Skin of body (tissue), 2 donors: Measurements from ENCODE around the gene CRACR2A. TPM values are rescaled to one million over a fixed set of nuclear protein-coding genes. Genes with fewer than 3 reads are reported as not detected.

Experiments used
- DNase-seq: peaks from one replicate; lab custom pipeline; 2025; lab: John Stamatoyannopoulos, UW
- total RNA-seq: library from RNA; depleted of rRNA; stranded (reverse); fragments of >200 nt; gene quantifications from one replicate; pipeline ENCODE4 v1.2.3, GENCODE V29; 2014

Gene CRACR2A
- total RNA-seq, 1 donor from 2014 or later = 1.8 TPM

GRCh38 chr12:3685830-3686229 is 67.1 kb downstream of the CRACR2A start:
- no peak for DNase-seq

DNA sequence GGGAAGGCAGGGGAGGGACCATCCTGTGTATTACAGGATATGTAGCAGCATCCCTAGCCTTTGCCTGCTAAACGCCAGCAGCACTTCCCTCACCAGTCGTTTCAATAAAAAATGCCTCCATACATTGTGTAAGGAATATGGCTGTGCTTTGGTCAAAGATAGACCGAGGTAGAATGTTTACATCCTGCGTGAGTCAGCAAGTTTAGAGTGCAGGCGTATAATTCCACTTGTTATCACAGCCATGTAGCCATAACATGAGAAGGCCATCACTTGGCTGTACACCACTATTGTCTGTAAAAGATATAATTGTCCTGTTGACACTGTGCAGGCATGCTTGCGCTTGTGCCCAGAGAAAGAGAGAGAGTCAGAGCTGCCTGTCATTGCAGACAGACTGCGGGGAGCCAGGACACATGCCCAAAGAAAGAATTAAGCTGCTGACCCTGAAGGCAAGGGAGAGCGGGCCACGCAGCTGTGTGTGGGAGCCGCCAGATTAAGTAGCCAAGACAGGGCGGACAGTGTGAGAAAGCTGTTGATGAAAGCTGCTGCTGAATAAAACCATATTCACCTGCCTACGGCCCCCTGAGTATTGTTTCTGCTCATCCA is 68.4 kb downstream of the CRACR2A start:
- DNase-seq = no peak

- no peak for DNase-seq
Observed at GRCh38 chr12:3683670-3684069, 69.2 kb downstream of the CRACR2A start.

GRCh38 chr12:3681595-3682061 is 71.3 kb downstream of the CRACR2A start:
- no peak for DNase-seq

DNA sequence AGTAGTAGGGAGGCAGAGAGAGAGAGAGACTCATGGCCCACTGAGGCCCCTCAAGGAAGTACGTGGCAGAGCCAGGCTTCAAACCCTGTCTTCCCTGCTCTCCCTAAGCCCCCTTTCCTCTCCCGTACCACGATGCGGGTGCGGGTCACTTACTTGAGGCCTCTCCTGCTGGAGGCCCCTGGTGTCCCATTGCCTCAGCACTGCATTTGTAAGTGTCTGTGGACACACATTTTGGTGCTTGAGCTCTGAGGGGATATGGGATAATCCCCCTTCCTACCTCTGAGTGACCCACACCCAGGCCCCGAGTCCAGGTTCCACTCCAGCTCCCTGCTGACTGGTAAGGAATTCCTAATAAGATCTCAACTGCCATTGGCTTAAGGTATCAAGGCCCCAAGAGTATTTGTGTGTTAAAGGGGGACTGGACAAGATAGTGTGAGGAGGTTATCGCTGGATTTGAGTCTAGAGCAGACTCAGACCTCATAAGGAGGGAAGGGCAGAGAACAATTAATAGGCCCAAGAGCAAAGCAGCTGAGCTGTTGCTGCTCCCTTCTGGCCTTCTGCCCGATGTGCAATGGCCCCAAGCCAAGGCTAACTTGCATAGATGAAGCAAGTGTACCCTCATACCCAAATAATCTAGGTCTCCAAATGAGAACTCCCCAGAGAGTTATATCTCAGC is 71.9 kb downstream of the CRACR2A start:
- no peak for DNase-seq

DNA sequence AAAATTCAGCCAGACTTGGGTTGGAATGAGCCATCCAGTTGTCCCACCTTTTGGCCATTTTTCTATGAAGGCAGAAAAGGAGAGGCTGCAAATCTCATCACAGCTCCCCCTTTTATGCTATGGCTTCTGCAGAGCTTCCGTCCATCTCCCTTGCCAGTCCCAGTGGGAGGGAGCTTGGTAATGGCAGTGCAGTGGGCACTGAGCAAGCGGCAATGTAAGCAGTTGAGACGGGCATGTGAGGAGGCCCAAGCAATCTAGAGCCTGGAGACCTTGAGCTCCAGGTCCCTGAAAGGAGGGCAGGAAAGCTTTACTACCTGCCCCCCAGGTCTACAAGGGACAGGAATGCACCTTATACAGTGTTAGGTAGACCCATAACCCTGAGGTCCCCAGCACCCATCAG is 73.1 kb downstream of the CRACR2A start:
- no peak for DNase-seq

GRCh38 chr12:3677609-3678008 is 75.3 kb downstream of the CRACR2A start:
- DNase-seq = no peak

- DNase-seq = no peak
Observed at GRCh38 chr12:3673981-3674708, 78.8 kb downstream of the CRACR2A start.

DNA sequence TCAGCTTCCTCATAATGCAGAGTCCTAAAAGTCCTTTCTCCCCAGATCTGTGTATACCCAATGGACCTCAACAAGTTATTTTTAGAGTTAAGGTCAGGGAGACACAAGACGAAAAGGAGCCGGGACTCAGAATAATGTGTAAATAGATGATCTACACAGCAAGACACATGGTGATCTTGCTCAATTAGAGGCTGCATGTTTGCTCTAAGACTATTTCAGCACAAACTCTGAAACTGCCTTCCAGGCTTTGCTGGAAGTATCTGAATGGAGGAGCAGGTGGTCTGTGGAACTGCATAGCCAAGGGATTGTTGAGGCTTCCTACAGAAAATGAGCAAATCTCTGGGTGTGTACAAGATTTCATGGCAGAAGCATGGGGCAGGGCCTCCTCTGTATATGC is 80.8 kb downstream of the CRACR2A start:
- DNase-seq = no peak

DNA sequence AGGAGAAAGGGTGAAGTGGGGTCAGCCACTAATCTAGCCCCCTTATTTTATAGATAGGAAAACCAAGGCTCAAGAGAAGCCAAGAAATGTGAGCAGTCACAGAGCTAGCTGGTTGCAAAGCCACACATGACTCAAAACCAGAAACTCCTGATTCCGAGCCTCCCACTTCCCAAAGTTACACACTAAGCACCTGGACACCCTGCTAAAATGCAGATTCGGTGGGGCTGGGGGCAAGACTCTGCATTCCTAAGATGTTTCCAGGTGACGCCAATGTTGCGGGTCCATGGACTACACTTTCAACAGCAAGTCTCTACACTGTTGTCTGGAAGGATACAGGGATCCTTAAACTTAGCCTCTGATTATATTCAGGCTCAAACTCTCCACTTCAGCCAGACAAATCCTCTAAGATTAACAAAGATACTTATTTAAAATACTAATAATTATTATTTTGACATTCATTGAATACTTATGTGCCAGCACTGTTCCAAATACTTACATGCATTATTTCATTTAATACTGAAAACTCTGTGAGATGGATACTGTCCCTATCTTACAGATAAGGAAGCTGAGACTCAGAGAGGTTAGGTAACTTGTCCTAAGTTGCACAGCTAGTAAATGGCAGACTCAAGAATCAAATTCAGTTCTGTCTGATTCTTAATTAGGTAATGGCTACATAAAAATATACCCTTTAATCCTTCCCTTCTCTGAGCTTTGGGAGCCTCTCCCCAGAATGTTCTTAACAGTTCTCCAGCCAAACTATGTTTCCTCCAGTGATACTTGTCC is 81.4 kb downstream of the CRACR2A start:
- DNase-seq = no peak

- no peak for DNase-seq
Observed at GRCh38 chr12:3670083-3670620, 82.8 kb downstream of the CRACR2A start.

- DNase-seq = no peak
Observed at GRCh38 chr12:3669594-3669993, 83.3 kb downstream of the CRACR2A start.

DNA sequence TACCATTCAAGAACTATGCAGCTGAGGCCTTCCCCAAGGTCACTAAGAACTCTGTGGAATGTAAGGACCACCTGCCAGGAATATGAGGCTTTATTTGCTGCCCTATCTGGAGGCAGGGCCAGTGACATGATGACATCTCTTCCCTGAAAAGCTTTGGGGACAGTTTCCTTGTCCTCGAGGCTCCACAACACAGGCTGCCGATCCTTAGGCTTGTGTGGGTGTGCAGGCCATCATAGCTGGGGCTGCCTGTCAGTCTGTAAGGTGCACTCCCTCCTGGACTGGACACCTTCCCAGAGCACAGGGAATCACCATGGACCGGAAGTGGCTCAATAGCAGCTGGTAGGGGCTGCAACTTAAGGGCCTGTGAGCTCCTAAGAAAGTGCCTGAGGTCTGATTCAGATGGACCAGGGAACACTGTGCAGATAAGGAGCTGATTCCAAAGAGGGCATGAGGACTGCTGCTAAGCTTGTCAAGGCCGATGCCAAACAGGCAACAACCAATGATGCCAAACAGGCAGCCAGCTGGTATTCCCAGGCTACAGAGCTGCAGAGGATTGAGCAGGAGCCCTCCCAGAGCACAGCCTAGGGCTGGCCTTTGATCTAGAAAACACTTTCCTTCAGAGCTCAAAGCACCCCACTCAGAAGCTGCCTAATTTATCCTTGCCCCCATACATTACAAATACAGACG is 84.3 kb downstream of the CRACR2A start:
- DNase-seq = no peak

DNA sequence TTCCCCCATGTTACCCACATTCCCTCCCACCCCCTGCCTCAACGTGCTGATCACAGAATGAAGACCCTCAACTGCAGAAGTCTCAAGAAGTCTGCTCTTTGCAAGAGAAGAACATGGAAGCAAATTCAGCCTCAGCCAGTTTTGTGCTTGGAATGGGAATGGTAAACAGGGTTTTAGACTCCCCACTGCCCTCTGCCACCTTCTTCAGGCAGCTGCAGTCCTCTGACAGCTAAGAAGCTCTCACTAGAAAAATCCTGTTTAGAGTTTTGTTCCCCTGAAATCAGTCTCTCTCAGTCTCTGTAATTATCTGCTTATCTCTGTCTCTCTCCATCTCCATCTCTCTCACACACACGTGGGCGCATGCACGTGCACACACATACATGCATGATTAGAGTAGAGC is 85.4 kb downstream of the CRACR2A start:
- no peak for DNase-seq

- DNase-seq = no peak
Observed at GRCh38 chr12:3666441-3666840, 86.5 kb downstream of the CRACR2A start.

DNA sequence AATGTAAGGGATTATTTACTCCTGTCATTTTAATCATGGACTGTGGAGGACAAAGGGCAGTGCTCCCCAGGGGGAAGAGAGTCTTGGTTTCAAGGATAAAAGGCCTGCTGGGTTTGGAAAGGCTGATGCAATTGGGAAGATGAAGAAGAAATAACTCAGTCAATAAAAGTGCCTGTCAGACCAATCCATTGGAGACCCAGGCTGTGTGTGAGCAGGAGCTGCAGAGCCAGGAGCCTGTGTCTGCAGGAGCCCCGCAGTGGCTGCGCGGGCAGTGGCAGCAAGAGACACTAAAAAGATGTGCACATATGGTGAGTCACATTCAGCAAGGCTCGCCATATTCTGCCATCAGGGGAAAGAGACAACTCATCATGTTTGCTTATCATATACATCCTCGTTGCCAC is 90.4 kb downstream of the CRACR2A start:
- DNase-seq = no peak

- no peak for DNase-seq
Observed at GRCh38 chr12:3661028-3661427, 91.9 kb downstream of the CRACR2A start.

DNA sequence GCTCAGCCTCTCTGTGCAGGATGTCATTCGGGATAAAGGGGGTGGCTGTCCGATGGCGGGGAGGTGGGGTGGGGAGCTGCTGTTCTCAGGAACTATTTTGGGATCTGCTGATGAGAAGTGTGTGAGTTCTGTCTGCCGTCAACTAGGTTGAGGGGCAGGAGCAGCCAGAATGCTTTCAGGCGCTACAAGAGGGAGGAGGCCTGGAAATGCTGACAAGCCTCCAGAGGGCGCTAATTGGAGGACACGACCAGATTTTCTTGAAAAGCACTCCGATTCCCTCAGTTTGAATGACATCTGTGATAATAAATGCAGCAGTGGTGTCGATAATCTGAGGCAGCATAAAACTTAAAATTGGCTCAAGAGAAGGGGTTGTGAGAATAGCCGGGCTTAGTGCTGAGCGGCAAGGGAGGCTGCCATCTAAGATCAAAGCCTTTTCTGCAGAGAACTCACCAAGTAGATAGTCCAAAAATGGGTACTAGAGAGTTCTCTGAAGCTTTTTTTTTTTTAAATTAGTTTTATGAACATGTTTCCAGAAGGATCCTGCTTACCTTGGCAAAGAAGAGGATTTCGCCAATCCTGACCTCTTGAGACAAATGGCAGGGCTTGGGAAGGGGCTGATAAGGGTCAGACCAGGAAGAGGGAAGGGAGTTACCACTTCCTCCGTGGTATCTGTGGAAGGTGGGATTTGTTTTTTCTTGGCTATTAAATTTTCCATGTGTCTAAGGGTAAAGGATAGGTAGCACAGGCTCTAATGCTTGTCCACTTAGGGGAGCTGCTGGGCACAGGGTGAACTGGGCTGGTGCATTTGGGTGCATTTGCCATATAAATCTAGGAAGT is 94.4 kb downstream of the CRACR2A start:
- DNase-seq = no peak

- DNase-seq = no peak
Observed at GRCh38 chr12:3656946-3657622, 95.8 kb downstream of the CRACR2A start.
